GM12872 (cell line): ENCODE measurements around the gene TMEM147.
A peak's percentile ranks its signal among the peaks of the same experiment; 100 is the strongest.

Experiments used
- TF ChIP-seq, protein P1 (sequence below): IDR thresholded peaks from 3 replicates; pipeline ENCODE4 v1.5.1; 2011; ENCODE audit warnings: low read depth, mild to moderate bottlenecking, low read length, moderate library complexity; ENCODE audit not compliant: insufficient read depth

Gene TMEM147

GRCh38 chr19:35512831-35513627 is 32.4 kb upstream of the TMEM147 start:
- TF ChIP-seq, protein P1, sequence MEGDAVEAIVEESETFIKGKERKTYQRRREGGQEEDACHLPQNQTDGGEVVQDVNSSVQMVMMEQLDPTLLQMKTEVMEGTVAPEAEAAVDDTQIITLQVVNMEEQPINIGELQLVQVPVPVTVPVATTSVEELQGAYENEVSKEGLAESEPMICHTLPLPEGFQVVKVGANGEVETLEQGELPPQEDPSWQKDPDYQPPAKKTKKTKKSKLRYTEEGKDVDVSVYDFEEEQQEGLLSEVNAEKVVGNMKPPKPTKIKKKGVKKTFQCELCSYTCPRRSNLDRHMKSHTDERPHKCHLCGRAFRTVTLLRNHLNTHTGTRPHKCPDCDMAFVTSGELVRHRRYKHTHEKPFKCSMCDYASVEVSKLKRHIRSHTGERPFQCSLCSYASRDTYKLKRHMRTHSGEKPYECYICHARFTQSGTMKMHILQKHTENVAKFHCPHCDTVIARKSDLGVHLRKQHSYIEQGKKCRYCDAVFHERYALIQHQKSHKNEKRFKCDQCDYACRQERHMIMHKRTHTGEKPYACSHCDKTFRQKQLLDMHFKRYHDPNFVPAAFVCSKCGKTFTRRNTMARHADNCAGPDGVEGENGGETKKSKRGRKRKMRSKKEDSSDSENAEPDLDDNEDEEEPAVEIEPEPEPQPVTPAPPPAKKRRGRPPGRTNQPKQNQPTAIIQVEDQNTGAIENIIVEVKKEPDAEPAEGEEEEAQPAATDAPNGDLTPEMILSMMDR = no peak

DNA sequence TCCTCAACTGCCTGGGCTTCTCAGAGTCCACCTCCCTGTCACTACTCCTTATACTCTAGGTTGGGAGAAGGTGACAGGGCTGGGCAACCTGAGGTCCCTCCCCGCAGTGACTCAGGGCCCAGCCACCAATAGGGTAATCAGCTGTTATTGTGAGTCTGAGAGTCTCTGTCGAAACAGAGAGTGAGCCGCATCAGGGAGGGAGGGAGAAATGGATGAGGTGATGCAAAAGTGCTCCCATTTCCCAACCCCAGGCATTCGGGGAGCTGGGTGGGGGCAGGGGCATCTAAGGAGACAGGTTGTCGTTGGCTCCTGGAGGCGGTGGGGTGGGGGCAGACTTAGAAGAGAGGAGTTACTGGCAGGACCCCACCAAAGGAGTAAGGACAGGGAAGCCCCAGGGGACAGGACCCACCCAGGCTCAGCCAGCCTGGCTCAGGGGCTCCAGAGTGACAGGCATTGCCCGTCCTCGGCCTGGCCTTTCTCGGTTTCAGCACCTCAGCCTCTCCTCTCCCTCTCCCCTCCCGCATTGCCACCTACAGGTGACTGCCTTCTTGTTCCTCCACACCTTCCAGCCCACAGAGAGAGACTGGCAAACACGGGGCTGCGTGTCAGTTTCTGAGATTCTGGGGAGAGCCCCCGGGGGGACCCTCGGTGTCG is 31.7 kb upstream of the TMEM147 start, which contains the start of gene DMKN:
TSS of gene DMKN (minus strand) at position 22 of the 654 bp plus-strand sequence. CDS start 174 bp downstream, outside the sequence.
- TF ChIP-seq, protein P1 = peak; percentile 22; the same call in 2 of the 3 replicates

DNA sequence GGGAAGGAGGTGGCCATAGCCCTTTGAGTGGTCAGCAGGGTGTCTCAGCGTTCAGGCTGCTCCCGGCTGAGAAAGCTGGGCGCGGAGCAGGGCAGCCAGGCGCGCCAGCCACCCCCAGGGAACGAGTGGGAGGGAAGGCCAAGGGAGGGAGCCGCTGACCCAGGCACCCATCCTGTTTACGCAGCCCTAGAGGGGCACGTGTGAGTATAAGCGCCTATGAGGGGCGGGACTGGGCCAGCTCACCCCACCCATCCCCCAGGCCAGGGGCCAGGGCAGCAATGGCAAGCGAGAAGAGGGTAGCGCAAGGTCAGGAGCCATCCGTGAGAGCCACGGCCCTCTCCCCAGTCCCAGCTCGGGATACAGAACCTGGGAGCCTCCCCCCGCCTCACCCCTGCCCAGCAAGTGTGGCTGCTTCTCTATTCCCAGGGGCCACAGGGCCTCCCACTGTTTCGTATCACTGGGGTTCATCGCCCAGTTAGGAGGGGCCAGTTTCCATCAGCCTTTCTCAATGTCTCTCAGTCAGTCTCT is 31.1 kb upstream of the TMEM147 start:
- TF ChIP-seq, protein P1 = no peak

- TF ChIP-seq, protein P1 = no peak
Observed at GRCh38 chr19:35516310-35516709, 29.1 kb upstream of the TMEM147 start.

DNA sequence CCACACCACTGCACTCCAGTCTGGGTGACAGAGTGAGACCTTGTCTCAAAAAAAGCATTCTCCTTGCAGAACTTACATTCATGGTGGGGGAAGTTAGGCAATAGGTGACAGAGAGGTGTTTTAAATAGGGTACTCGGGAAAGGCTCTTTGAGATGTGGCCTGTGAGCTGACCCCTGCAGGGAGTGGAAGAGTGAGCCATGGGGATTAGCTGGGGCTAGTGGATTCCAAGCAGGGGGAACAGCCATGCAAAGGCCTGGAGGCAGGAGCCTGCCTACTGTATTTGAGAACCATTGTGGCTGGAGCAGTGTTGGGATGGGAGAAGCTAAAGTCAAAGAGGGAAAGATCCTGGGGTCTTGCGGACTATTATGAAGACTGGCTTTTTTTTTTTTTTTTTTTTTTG is 28.1 kb upstream of the TMEM147 start:
- TF ChIP-seq, protein P1 = no peak

GRCh38 chr19:35518313-35518712 is 27.1 kb upstream of the TMEM147 start:
- TF ChIP-seq, protein P1 = no peak

- TF ChIP-seq, protein P1 = no peak
Observed at GRCh38 chr19:35519291-35519690, 26.1 kb upstream of the TMEM147 start.
